HG03175 (cell line): ENCODE data around the gene SEC24D.

ENCODE experiments used
- ATAC-seq: cut with Tn5 transposase; IDR thresholded peaks from one replicate; pipeline ENCODE4 v1.9.1; 2021; ENCODE audit warnings: mild to moderate bottlenecking, moderate library complexity; ENCODE audit not compliant: unreplicated experiment

The SEC24D gene

GRCh38 chr4:118755438-118756226 lies 80.3 kb downstream of the SEC24D start:
- no peak for ATAC-seq

GRCh38 chr4:118754890-118755289 lies 81.0 kb downstream of the SEC24D start:
- no peak for ATAC-seq

GRCh38 chr4:118753685-118754084 lies 82.2 kb downstream of the SEC24D start:
- no peak for ATAC-seq

- no peak for ATAC-seq
These were observed 82.8 kb downstream of the SEC24D start for GRCh38 chr4:118753096-118753495.

DNA sequence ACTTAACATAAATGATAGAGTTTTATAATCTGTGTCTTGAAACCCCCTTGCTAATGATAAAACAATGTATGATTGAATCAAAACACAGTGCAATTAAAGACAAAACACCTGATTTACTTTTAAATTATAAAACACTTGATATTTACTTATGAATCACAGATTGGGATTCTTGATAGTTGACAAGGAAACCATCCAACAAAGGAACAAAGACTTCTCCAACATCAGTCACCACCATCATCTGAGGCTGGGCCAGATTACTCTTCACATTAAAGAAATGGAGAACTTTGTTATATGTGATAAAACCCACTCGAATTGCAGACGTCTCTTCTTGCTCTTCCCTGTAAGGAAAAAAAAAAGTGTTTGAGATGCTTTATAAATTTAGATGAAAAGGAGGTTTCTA lies 83.4 kb downstream of the SEC24D start:
- ATAC-seq: no peak

GRCh38 chr4:118751629-118752323 lies 84.2 kb downstream of the SEC24D start:
- ATAC-seq: no peak

GRCh38 chr4:118749347-118749988 lies 86.5 kb downstream of the SEC24D start:
- ATAC-seq: no peak

- ATAC-seq: no peak
These were observed 89.5 kb downstream of the SEC24D start for GRCh38 chr4:118746251-118746919.

DNA sequence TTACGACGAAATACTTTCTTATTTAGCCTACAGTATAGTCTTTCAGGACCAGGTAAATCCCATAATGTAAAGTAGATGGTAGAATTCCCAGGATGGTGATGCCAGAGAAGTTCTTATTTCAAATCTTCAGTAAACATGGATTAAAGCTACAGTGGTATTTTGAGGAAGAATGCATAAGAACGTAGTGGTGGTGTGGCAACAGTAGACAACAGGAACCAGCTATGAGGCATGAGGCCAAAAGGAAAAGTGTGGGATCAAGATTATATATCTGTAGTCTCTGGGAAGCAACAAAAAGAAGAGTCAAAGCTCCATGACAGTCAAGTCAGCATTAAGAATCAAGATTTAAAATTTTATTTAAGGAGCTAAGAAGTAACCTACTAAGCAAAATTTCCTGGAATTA lies 90.6 kb downstream of the SEC24D start:
- no peak for ATAC-seq

GRCh38 chr4:118743867-118744266 lies 92.1 kb downstream of the SEC24D start:
- no peak for ATAC-seq

DNA sequence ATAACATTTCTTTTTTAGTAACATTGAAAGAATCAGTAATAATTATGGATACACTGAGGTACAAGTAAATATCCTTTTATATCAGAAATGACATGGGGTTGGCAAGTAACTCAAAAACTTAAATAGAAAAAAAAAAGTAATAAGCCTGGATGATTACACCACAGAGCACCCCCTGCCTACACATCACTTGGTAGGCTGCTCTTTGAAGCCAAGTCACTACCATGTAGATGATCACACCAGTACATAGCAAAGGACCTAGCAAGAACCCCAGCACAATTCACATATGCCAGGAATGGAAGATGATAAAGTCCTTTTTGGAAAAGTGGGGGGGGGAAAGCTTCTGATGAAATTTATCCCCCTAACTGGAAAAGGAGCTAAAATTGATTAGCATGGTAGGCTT lies 93.9 kb downstream of the SEC24D start:
- no peak for ATAC-seq

- ATAC-seq: no peak
These were observed 94.5 kb downstream of the SEC24D start for GRCh38 chr4:118741301-118741855.

- no peak for ATAC-seq
These were observed 95.1 kb downstream of the SEC24D start for GRCh38 chr4:118740869-118741268.

- no peak for ATAC-seq
These were observed 96.8 kb downstream of the SEC24D start for GRCh38 chr4:118739022-118739713.

DNA sequence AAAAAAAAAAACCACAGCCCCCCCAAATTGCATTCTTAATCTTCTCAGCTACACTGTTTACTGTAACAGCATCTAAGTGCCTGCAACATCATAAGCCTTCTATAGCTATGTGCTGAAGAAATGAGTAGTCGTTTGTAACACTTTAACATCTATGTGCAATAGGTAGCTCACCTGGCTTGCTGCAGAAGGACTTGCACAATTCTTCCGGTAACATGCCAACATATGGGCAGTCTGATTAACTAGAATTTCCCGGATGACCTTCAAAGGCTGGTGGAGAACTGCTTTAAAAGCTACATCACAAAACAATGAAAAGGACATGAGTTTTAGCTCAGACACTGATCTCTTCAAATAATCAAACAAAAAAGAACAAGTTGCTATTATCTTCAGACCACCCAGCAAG lies 97.8 kb downstream of the SEC24D start:
- no peak for ATAC-seq

DNA sequence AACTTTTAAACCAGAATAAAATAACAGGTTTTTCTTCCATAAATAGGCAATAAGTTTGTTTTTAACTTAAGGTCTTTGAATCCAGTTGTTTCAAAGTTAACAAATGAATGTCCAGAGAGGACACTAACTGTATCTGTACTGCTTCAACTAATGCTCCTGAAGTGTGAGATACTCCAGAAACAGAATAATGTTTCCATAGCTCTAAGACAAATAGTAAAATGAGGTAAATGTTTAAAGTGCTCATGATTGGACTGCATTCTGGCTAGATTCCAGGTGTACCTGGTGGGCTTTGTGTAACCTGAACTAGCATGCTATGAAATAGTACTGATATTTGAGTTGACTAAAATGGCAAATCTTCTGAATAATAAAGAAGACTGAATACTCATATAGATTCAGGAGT lies 99.0 kb downstream of the SEC24D start:
- ATAC-seq: no peak

DNA sequence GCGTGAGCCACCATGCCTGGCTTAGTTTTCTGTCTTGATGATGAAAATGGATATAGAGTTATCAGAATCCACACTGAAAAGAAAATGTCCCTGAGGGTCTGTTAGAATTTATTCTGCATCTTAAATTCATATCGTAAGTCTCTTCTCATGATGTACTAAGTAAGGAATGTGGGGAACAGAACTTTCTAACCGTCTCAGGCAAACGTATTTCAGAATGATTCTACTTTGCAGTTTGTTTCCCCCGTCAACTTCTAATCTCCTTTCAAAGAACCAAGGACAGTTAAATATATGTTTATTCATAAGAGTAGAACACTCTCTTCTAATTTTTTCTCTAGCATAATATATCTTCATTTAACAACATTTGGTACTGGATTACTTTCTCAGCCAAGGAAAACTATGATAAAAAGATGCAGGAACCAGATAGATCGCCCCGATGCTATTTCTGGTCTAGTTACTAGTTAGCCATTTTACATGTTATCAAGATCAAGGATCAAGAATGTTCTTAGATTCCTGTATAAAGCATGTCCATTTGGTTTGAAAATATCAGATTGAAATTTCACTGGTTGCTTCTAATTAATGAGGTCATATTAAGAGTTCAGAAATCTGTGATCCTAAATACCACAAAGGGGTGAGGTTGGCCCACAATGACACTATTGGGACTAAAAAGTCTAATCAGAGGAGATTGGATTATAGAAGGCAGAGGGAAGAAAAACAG lies 101.3 kb downstream of the SEC24D start:
- no peak for ATAC-seq

- ATAC-seq: no peak
These were observed 103.2 kb downstream of the SEC24D start for GRCh38 chr4:118732591-118733330.

- ATAC-seq: no peak
These were observed 105.2 kb downstream of the SEC24D start for GRCh38 chr4:118730683-118731082.
